Activated CD4-positive, alpha-beta T cell treated with anti-CD3 and anti-CD28 coated beads, Interleukin-2, amount 50 U/mL, for 1 hour (primary cell): ENCODE results near the gene ZNF574.
A peak's percentile ranks its signal among the peaks of the same experiment; 100 is the strongest.

Experiments
- DNase-seq: peaks from one replicate; pipeline ENCODE4 v3.0.0-alpha.2; 2020

ZNF574 gene

GRCh38 chr19:42102877-42103276, 26.9 kb downstream of the ZNF574 start:
- no peak for DNase-seq

GRCh38 chr19:42105368-42105767, 29.4 kb downstream of the ZNF574 start:
- no peak for DNase-seq

- DNase-seq: peak; percentile 91
Measured at GRCh38 chr19:42108527-42109389, 32.8 kb downstream of the ZNF574 start.

- DNase-seq: no peak
Measured at GRCh38 chr19:42109896-42110295, 33.9 kb downstream of the ZNF574 start.

GRCh38 chr19:42110658-42111057, 34.7 kb downstream of the ZNF574 start:
- DNase-seq: no peak

GRCh38 chr19:42111384-42111783, 35.4 kb downstream of the ZNF574 start:
- DNase-seq: no peak

- no peak for DNase-seq
Measured at GRCh38 chr19:42111811-42112210, 35.8 kb downstream of the ZNF574 start.

GRCh38 chr19:42113641-42114348, 37.8 kb downstream of the ZNF574 start:
- no peak for DNase-seq

- no peak for DNase-seq
Measured at GRCh38 chr19:42114412-42114811, 38.4 kb downstream of the ZNF574 start.

- DNase-seq: no peak
Measured at GRCh38 chr19:42115219-42115618, 39.3 kb downstream of the ZNF574 start.

- no peak for DNase-seq
Measured at GRCh38 chr19:42115705-42116104, 39.7 kb downstream of the ZNF574 start.

- no peak for DNase-seq
Measured at GRCh38 chr19:42116308-42117075, 40.5 kb downstream of the ZNF574 start.

- DNase-seq: no peak
Measured at GRCh38 chr19:42117076-42117475, 41.1 kb downstream of the ZNF574 start.

GRCh38 chr19:42120276-42120980, 44.5 kb downstream of the ZNF574 start:
- DNase-seq: no peak

- no peak for DNase-seq
Measured at GRCh38 chr19:42121036-42121621, 45.2 kb downstream of the ZNF574 start.

- DNase-seq: peak; percentile 70
Measured at GRCh38 chr19:42121656-42122069, 45.7 kb downstream of the ZNF574 start.

GRCh38 chr19:42122691-42123607, 47.0 kb downstream of the ZNF574 start:
- peak; percentile 48 for DNase-seq

- no peak for DNase-seq
Measured at GRCh38 chr19:42123765-42124164, 47.8 kb downstream of the ZNF574 start.

- DNase-seq: no peak
Measured at GRCh38 chr19:42124386-42124901, 48.5 kb downstream of the ZNF574 start.

- no peak for DNase-seq
Measured at GRCh38 chr19:42125536-42125935, 49.6 kb downstream of the ZNF574 start.

GRCh38 chr19:42126574-42126973, 50.6 kb downstream of the ZNF574 start:
- DNase-seq: no peak
